Loucy (cell line): ENCODE measurements around the gene HOXA11.

ENCODE experiments used
- H2AFZ ChIP-seq: fragments of 200-600 bp; sonication (generic); 2 replicates; pipeline ENCODE4 v1.6.0; 2016; ENCODE audit warnings: antibody characterized with exemption, mild to moderate bottlenecking, low read length, moderate library complexity
- H3F3A ChIP-seq: fragments of 200-600 bp; 2 replicates; pipeline ENCODE4 v1.6.0; 2016; ENCODE audit warnings: antibody characterized with exemption, low read depth, mild to moderate bottlenecking
- H3K27me3 ChIP-seq: fragments of 200-600 bp; sonication (generic); 2 replicates; pipeline ENCODE4 v1.6.1; 2014; ENCODE audit warnings: low read length, mild to moderate bottlenecking; ENCODE audit not compliant: insufficient read depth, poor library complexity, severe bottlenecking
- H3K36me3 ChIP-seq: fragments of 200-600 bp; sonication (generic); 2 replicates; pipeline ENCODE4 v1.6.1; 2016; ENCODE audit warnings: low read length; ENCODE audit not compliant: insufficient read depth
- H3K4me1 ChIP-seq: fragments of 200-600 bp; sonication (generic); 2 replicates; pipeline ENCODE4 v1.5.1; 2014; ENCODE audit warnings: low read length, mild to moderate bottlenecking; ENCODE audit not compliant: insufficient read depth, poor library complexity, severe bottlenecking
- H3K4me2 ChIP-seq: fragments of 200-600 bp; sonication (generic); 2 replicates; pipeline ENCODE4 v1.6.0; 2014; ENCODE audit warnings: antibody characterized with exemption, low read length, low read depth, mild to moderate bottlenecking; ENCODE audit not compliant: poor library complexity, severe bottlenecking
- H3K4me3 ChIP-seq: fragments of 200-600 bp; sonication (generic); 2 replicates; pipeline ENCODE4 v1.5.1; 2014; ENCODE audit warnings: low read length, mild to moderate bottlenecking, mixed read lengths; ENCODE audit not compliant: poor library complexity, severe bottlenecking
- H3K79me2 ChIP-seq: fragments of 200-600 bp; sonication (generic); 2 replicates; pipeline ENCODE4 v1.6.1; 2014; ENCODE audit warnings: low read length; ENCODE audit not compliant: insufficient read depth
- H3K9ac ChIP-seq: fragments of 200-600 bp; sonication (generic); 2 replicates; pipeline ENCODE4 v1.6.0; 2014; ENCODE audit warnings: mild to moderate bottlenecking, low read depth, low read length, moderate library complexity; ENCODE audit not compliant: poor library complexity, severe bottlenecking
- H3K9me2 ChIP-seq: fragments of 200-600 bp; sonication (generic); replicated peaks from 2 replicates; pipeline ENCODE4 v1.6.1; 2016; ENCODE audit warnings: low read depth, low read length, mixed read lengths
- H3K9me3 ChIP-seq: fragments of 200-600 bp; sonication (generic); 2 replicates; pipeline ENCODE4 v1.6.1; 2014; ENCODE audit warnings: mild to moderate bottlenecking, antibody characterized with exemption, low read length, low read depth; ENCODE audit not compliant: insufficient read depth
- H4K20me1 ChIP-seq: fragments of 200-600 bp; sonication (generic); 2 replicates; pipeline ENCODE4 v1.6.0; 2014; ENCODE audit warnings: antibody characterized with exemption, low read length, mild to moderate bottlenecking; ENCODE audit not compliant: insufficient read depth, poor library complexity, severe bottlenecking
- EZH2phosphoT487 ChIP-seq: fragments of 200-600 bp; IDR thresholded peaks from 2 replicates; pipeline ENCODE4 v1.6.1; 2018; ENCODE audit warnings: antibody characterized with exemption, mild to moderate bottlenecking, moderate library complexity, borderline replicate concordance
- TF ChIP-seq, protein P1 (sequence below): fragments of 200-600 bp; sonication (generic); conservative IDR thresholded peaks from 2 replicates; pipeline ENCODE4 v1.5.1; 2014; ENCODE audit warnings: mild to moderate bottlenecking, antibody characterized with exemption, low read length

HOXA11 gene

DNA sequence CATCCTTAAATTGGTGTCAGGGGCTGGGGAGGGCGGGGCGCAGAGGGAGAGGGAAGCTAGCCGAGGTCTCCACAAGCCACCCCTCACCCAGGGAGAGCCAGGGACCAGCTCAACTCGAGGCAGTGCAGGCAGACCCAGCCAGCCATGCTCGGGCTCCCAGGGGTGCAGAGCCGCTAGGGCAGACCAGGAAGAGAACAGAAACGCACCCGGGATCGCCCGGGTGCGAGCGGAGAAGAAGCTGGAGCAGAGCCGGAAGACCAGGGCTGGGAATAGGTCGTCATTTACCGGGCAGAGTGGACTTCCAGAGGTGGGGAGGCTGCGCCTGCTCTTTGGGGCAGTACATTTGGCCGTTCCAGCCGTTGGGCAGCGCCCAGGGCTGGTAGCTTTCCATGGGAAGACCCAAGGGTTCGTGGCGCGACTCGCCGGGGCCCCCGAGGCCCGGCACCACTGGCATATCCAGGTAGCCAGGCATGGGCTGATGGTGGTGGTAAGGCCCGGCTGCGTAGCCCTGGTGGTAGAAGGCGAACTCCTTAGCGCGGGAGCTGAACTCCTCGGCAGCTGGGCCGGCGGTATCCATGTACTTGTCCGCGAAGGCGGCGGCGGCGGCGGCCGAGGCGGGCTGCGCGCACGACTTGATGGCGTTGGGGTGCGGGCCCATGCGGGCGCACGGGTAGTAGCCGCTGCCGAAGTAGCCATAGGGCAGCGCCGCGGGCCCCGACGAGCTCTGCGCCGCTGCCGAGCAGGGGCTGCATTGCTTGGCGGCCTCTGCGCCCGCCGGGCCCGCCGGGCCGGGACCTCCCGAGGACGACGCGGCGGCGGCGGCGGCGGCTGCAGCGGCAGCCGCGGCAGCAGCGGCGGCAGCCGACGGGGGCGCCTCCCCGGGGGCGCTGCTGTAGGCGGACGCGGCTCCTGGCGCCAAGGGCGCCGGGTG, 14.1 kb upstream of the HOXA11 start:
- Histone ChIP-seq H3F3A (0 out of 2 replicates have a peak, but pooled peaks cover 4% of the 10 kb centered on the region), H3K79me2 (peaks cover 85% of the 10 kb centered on the region), H3K9me3 (no peaks in the 10 kb centered on the region), H2AFZ (no peak overlapping the region), H3K4me1 (peaks cover 39% of the 10 kb centered on the region), H3K9me2 (no peaks in the 10 kb centered on the region), H4K20me1 (peaks cover 48% of the 10 kb centered on the region), H3K36me3 (peaks cover 4% of the 10 kb centered on the region; the same call in 1 of the 2 replicates), H3K27me3 (no peaks in the 10 kb centered on the region), H3K4me3 (peak overlapping the region; percentile 91), H3K9ac (peak overlapping the region; percentile 99), H3K4me2 (peak overlapping the region; percentile 98)
- TF ChIP-seq, protein P1, sequence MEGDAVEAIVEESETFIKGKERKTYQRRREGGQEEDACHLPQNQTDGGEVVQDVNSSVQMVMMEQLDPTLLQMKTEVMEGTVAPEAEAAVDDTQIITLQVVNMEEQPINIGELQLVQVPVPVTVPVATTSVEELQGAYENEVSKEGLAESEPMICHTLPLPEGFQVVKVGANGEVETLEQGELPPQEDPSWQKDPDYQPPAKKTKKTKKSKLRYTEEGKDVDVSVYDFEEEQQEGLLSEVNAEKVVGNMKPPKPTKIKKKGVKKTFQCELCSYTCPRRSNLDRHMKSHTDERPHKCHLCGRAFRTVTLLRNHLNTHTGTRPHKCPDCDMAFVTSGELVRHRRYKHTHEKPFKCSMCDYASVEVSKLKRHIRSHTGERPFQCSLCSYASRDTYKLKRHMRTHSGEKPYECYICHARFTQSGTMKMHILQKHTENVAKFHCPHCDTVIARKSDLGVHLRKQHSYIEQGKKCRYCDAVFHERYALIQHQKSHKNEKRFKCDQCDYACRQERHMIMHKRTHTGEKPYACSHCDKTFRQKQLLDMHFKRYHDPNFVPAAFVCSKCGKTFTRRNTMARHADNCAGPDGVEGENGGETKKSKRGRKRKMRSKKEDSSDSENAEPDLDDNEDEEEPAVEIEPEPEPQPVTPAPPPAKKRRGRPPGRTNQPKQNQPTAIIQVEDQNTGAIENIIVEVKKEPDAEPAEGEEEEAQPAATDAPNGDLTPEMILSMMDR: no peak
- TF ChIP-seq EZH2phosphoT487: no peak

- no peaks in the 10 kb centered on the region for H3K9me2 ChIP-seq
- H3K9ac ChIP-seq: peak overlapping the region; percentile 99
- H3K9me3 ChIP-seq: no peaks in the 10 kb centered on the region
- peaks cover 6% of the 10 kb centered on the region for H3K27me3 ChIP-seq
- peak overlapping the region; percentile 98 for H3K4me2 ChIP-seq
- 0 out of 2 replicates have a peak, but pooled peaks cover 4% of the 10 kb centered on the region for H3F3A ChIP-seq
- H3K79me2 ChIP-seq: peaks cover 94% of the 10 kb centered on the region
- peaks cover 43% of the 10 kb centered on the region for H3K4me1 ChIP-seq
- no peak overlapping the region for H2AFZ ChIP-seq
- peaks cover 9% of the 10 kb centered on the region for H3K36me3 ChIP-seq
- peaks cover 53% of the 10 kb centered on the region for H4K20me1 ChIP-seq
- peak overlapping the region; percentile 91 for H3K4me3 ChIP-seq
- TF ChIP-seq EZH2phosphoT487: no peak
- TF ChIP-seq, protein P1: no peak
Measured at GRCh38 chr7:27198138-27198841, 13.3 kb upstream of the HOXA11 start.

- TF ChIP-seq, protein P1: no peak
- TF ChIP-seq EZH2phosphoT487: no peak
- H3K9me3 ChIP-seq: no peaks in the 10 kb centered on the region
- peaks cover 95% of the 10 kb centered on the region for H3K79me2 ChIP-seq
- peaks cover 53% of the 10 kb centered on the region for H4K20me1 ChIP-seq
- peak overlapping the region; percentile 98 for H3K4me2 ChIP-seq
- peak overlapping the region; percentile 91 for H3K4me3 ChIP-seq
- no peaks in the 10 kb centered on the region for H3K9me2 ChIP-seq
- no peak overlapping the region for H2AFZ ChIP-seq
- peaks cover 42% of the 10 kb centered on the region for H3K4me1 ChIP-seq
- H3K9ac ChIP-seq: peak overlapping the region; percentile 99
- peaks cover 9% of the 10 kb centered on the region for H3K27me3 ChIP-seq
- 0 out of 2 replicates have a peak, but pooled peaks cover 4% of the 10 kb centered on the region for H3F3A ChIP-seq
- H3K36me3 ChIP-seq: peaks cover 9% of the 10 kb centered on the region
Measured at GRCh38 chr7:27197137-27198042, 12.4 kb upstream of the HOXA11 start.
